HEK293T (cell line): ENCODE results near the gene USF3.

Experiments
- CTCF ChIA-PET: fragments of 350-600 bp; formaldehyde crosslinking; extraction: SDS; loops from one replicate; lab custom pipeline; 2021; ENCODE audit warnings: antibody characterized with exemption, inconsistent platforms; lab: Yijun Ruan, JAX
- POLR2A ChIA-PET: fragments of 350-600 bp; formaldehyde crosslinking; extraction: SDS; loops from one replicate; lab custom pipeline; 2020; ENCODE audit warnings: antibody characterized with exemption, inconsistent platforms; lab: Yijun Ruan, JAX
- DNase-seq: peaks from one replicate; pipeline ENCODE4 v3.0.0; 2012; ENCODE audit warnings: mixed read lengths; ENCODE audit errors: extremely low spot score
- ARNT ChIP-seq: fragments of 450-650 bp; IDR thresholded peaks from 2 replicates; pipeline ENCODE4 v1.6.1; 2017; ENCODE audit warnings: mild to moderate bottlenecking
- BHLHE40 ChIP-seq: fragments of 450-650 bp; IDR thresholded peaks from 2 replicates; pipeline ENCODE4 v1.6.1; 2016; ENCODE audit warnings: mild to moderate bottlenecking, moderate library complexity, borderline replicate concordance
- CTBP1 ChIP-seq: fragments of 450-650 bp; IDR thresholded peaks from 2 replicates; pipeline ENCODE4 v1.6.1; 2016; ENCODE audit warnings: borderline replicate concordance
- ELF4 ChIP-seq: fragments of 450-650 bp; IDR thresholded peaks from 2 replicates; pipeline ENCODE4 v1.6.1; 2017; ENCODE audit warnings: antibody characterized with exemption
- FOXA1 ChIP-seq: fragments of 450-650 bp; IDR thresholded peaks from 2 replicates; pipeline ENCODE4 v1.6.1; 2016; ENCODE audit warnings: mild to moderate bottlenecking
- FOXK2 ChIP-seq: fragments of 450-650 bp; IDR thresholded peaks from 2 replicates; pipeline ENCODE4 v1.6.1; 2016; ENCODE audit warnings: mild to moderate bottlenecking
- FOXM1 ChIP-seq: fragments of 450-650 bp; IDR thresholded peaks from 2 replicates; pipeline ENCODE4 v1.6.1; 2017; ENCODE audit warnings: mild to moderate bottlenecking, borderline replicate concordance
- HDGF ChIP-seq: fragments of 450-650 bp; IDR thresholded peaks from 2 replicates; pipeline ENCODE4 v1.6.1; 2017; ENCODE audit warnings: antibody characterized with exemption, borderline replicate concordance
- L3MBTL2 ChIP-seq: fragments of 450-650 bp; conservative IDR thresholded peaks from 2 replicates; pipeline ENCODE4 v1.6.1; 2016; ENCODE audit warnings: mild to moderate bottlenecking
- LEF1 ChIP-seq: fragments of 450-650 bp; IDR thresholded peaks from 2 replicates; pipeline ENCODE4 v1.6.1; 2017; ENCODE audit warnings: mild to moderate bottlenecking, borderline replicate concordance
- NFRKB ChIP-seq: fragments of 450-650 bp; IDR thresholded peaks from 2 replicates; pipeline ENCODE4 v1.6.1; 2016; ENCODE audit warnings: mild to moderate bottlenecking, moderate library complexity
- PKNOX1 ChIP-seq: fragments of 450-650 bp; IDR thresholded peaks from 2 replicates; pipeline ENCODE4 v1.6.1; 2016
- SP1 ChIP-seq: fragments of 450-650 bp; IDR thresholded peaks from 2 replicates; pipeline ENCODE4 v1.6.1; 2017
- SUZ12 ChIP-seq: fragments of 450-650 bp; IDR thresholded peaks from 2 replicates; pipeline ENCODE4 v1.6.1; 2016; ENCODE audit warnings: mild to moderate bottlenecking
- TARDBP ChIP-seq: fragments of 450-650 bp; IDR thresholded peaks from 2 replicates; pipeline ENCODE4 v1.6.1; 2016
- ZNF384 ChIP-seq: fragments of 450-650 bp; IDR thresholded peaks from 2 replicates; pipeline ENCODE4 v1.6.1; 2016

The USF3 gene

GRCh38 chr3:113660458-113660857 is 36.0 kb downstream of the USF3 start:
- CTCF ChIA-PET = no interaction called here

GRCh38 chr3:113659996-113660395 is 36.4 kb downstream of the USF3 start:
- ChIA-PET POLR2A (no interaction called here), CTCF (no interaction called here)
- no peak for TF ChIP-seq LEF1
- no peak for TF ChIP-seq SP1
- no peak for TF ChIP-seq ZNF384
- TF ChIP-seq HDGF = no peak
- TF ChIP-seq ARNT = no peak
- no peak for TF ChIP-seq ELF4
- no peak for DNase-seq

More at GRCh38 chr3:113660458-113660857, 36.0 kb downstream of the USF3 start:
- DNase-seq = no peak
- TF ChIP-seq FOXA1 (no peak), ARNT (no peak), TARDBP (no peak), NFRKB (no peak), LEF1 (no peak), SUZ12 (no peak), ELF4 (no peak), FOXK2 (no peak), SP1 (no peak), FOXM1 (no peak), CTBP1 (no peak)
- POLR2A ChIA-PET = interaction anchor here (0.6 to 0.7 kb wide), 2 partner anchors 146 to 397 kb away, joined by 3 read pairs; partner anchors contain the start of gene SPICE1

GRCh38 chr3:113659101-113659541 is 37.3 kb downstream of the USF3 start:
- ChIA-PET POLR2A (no interaction called here), CTCF (no interaction called here)
- DNase-seq = no peak
- TF ChIP-seq CTBP1 (no peak), L3MBTL2 (no peak), NFRKB (no peak), BHLHE40 (no peak), FOXA1 (no peak), HDGF (no peak), ELF4 (no peak), ZNF384 (no peak), SUZ12 (no peak), FOXK2 (no peak), PKNOX1 (no peak), FOXM1 (no peak), LEF1 (no peak), ARNT (no peak), TARDBP (no peak), SP1 (no peak)

GRCh38 chr3:113658107-113658506 is 38.3 kb downstream of the USF3 start:
- POLR2A ChIA-PET = no interaction called here

GRCh38 chr3:113654851-113655250 is 41.6 kb downstream of the USF3 start:
- ChIA-PET CTCF (no interaction called here), POLR2A (no interaction called here)
- TF ChIP-seq LEF1 (no peak), FOXA1 (no peak), ARNT (no peak), SUZ12 (no peak), PKNOX1 (no peak), HDGF (no peak), BHLHE40 (no peak), CTBP1 (no peak)
- DNase-seq = no peak

More at GRCh38 chr3:113658107-113658506, 38.3 kb downstream of the USF3 start:
- CTCF ChIA-PET = no interaction called here
- no peak for TF ChIP-seq NFRKB
- TF ChIP-seq HDGF = no peak
- no peak for TF ChIP-seq SUZ12
- TF ChIP-seq BHLHE40 = no peak
- no peak for DNase-seq

- DNase-seq = no peak
- TF ChIP-seq ZNF384 (no peak), ELF4 (no peak)
- CTCF ChIA-PET = no interaction called here
- POLR2A ChIA-PET = no interaction called here
These were observed 42.1 kb downstream of the USF3 start for GRCh38 chr3:113654310-113654709.

- TF ChIP-seq L3MBTL2 (no peak), ELF4 (no peak), FOXK2 (no peak), HDGF (no peak), ARNT (no peak), SP1 (no peak), TARDBP (no peak), FOXM1 (no peak)
- no peak for DNase-seq
- ChIA-PET CTCF (no interaction called here), POLR2A (no interaction called here)
These were observed 47.1 kb downstream of the USF3 start for GRCh38 chr3:113649174-113649845.

GRCh38 chr3:113648524-113648923 is 47.9 kb downstream of the USF3 start:
- POLR2A ChIA-PET = no interaction called here
- CTCF ChIA-PET = no interaction called here
- no peak for DNase-seq
- TF ChIP-seq ZNF384 (no peak), FOXK2 (no peak), BHLHE40 (no peak), CTBP1 (no peak), NFRKB (no peak), ARNT (no peak), SUZ12 (no peak), FOXM1 (no peak), ELF4 (no peak), FOXA1 (no peak), PKNOX1 (no peak), SP1 (no peak)
